GM12872 (cell line): ENCODE measurements around the gene TUBA4A.

Experiments used
- TF ChIP-seq, protein P1 (sequence below): IDR thresholded peaks from 3 replicates; pipeline ENCODE4 v1.5.1; 2011; ENCODE audit warnings: low read depth, mild to moderate bottlenecking, low read length, moderate library complexity; ENCODE audit not compliant: insufficient read depth

The TUBA4A gene

DNA sequence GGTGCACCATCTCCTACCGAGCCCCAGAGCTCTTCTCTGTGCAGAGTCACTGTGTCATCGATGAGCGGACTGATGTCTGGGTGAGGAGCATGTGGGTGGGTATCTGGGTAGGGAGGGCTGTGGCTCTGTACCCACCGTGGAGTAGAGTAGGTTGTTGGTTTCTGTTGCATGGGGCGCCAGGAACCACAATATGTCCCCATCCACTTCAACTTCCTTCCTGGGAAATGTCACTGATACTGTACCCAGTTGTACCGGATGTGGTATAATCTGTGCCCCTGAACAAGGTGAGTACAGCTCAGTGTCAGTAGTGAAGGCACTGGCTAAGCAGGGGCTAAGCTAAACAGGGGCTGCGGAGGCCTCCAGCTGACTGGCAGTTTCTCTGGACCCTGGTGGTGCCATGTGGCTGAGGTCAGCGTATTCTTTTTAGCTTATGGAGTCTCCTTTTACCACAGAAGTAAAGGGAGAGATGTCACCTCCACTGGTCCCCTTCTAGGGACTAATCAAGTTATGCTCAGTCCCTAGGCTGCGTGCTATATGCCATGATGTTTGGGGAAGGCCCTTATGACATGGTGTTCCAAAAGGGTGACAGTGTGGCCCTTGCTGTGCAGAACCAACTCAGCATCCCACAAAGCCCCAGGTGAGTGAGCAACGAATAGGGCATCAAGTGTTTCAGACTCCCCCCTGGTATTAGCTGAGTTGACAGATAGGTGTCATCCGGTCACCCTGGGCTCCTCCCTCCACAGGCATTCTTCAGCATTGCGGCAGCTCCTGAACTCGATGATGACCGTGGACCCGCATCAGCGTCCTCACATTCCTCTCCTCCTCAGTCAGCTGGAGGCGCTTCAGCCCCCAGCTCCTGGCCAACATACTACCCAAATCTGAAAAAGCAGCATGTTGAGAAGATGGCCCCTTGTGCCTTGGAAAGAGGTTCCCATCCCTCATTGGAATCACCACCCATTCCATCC, 5.8 kb downstream of the TUBA4A start:
- TF ChIP-seq, protein P1, sequence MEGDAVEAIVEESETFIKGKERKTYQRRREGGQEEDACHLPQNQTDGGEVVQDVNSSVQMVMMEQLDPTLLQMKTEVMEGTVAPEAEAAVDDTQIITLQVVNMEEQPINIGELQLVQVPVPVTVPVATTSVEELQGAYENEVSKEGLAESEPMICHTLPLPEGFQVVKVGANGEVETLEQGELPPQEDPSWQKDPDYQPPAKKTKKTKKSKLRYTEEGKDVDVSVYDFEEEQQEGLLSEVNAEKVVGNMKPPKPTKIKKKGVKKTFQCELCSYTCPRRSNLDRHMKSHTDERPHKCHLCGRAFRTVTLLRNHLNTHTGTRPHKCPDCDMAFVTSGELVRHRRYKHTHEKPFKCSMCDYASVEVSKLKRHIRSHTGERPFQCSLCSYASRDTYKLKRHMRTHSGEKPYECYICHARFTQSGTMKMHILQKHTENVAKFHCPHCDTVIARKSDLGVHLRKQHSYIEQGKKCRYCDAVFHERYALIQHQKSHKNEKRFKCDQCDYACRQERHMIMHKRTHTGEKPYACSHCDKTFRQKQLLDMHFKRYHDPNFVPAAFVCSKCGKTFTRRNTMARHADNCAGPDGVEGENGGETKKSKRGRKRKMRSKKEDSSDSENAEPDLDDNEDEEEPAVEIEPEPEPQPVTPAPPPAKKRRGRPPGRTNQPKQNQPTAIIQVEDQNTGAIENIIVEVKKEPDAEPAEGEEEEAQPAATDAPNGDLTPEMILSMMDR, result no peak

DNA sequence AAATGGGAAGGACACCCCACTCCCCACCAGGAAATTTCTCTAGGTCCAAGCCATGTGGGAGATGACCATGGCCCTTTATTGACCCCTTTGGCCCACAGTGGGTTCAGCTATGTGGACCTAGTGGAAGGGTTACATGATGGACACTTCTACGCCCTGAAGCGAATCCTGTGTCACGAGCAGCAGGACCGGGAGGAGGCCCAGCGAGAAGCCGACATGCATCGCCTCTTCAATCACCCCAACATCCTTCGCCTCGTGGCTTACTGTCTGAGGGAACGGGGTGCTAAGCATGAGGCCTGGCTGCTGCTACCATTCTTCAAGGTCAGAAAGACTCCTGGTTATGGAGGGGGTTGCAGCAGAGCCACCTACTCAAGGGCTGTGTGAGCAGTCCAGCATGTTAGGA, 7.2 kb downstream of the TUBA4A start:
- TF ChIP-seq, protein P1, result no peak

DNA sequence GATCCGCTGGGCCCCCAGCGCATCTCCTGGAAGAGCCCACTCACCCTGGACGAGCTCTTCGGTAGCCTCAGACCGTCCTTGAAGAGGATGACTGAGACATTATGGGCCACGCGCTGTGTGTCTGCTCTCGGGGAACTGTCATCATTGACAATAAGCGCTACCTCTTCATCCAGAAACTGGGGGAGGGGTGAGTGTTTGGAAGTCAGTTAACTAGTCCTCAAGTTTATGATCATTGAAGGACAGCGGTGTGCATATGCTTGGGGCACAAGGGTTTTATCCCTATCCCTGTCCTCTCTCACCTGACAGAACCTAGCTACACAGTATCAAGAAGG, 7.9 kb downstream of the TUBA4A start:
- TF ChIP-seq, protein P1, result no peak

DNA sequence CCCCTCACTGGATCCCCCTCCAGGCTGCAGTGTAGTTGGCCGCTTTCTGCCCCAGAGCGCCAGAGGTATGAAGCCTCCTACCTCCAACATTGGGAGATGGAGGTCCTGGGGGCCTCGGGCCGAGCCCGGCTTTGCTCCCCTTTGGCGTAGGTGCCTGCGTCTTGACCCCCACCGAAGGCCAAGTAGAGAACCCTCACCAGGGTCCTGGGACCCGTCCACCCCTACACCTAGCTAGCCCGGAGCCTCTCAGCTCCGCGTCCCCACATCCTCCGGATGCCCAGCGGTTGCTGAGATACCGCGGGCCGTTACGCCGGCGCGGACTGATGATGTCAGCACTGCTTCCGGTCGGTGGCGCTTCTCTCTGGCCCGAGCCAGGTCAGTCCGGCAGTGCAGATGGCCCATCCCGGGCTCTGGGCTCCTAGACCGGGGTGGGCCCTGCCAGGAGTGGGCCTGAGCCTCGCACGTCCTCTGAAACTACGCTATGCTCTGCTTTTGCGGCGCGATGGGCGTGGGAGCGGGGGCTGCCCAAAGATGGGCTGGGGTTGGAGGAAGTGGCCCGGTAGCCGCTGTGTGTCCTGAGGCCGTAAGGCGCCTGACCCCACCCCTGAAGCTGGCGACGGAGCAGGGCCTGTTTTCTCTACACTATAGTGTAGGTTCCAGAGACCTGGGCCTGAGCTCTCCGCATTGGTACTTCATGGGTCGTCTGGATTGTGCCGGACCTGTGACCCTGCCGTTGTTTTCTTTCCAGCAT, 8.4 kb downstream of the TUBA4A start, which contains the start of the genes GLB1L and STK16:
GLB1L (minus strand) TSS at position 297 of the 751 bp plus-strand sequence. CDS start 1,871 bp downstream, outside the sequence.
STK16 (plus strand) TSS at position 332 of the 751 bp plus-strand sequence. CDS start 521 bp downstream, outside the sequence.
- TF ChIP-seq, protein P1, result no peak

DNA sequence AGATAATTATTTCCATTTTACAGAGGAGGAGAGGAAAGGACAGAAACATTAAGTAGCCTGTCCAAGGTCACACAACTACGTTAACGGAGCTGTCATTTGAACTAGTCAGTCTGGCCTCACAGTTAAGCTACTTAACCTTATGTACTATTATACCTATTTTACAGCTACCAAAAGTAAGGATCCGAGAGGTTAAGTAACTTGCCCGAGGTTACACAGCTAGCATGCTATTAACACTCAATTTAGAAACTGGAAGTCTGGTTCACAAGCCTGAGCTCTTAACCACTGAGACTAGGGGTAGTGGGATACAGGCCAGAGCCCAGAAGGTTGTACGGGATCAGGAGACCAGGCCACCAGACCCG, 8.9 kb downstream of the TUBA4A start:
- TF ChIP-seq, protein P1, result no peak

DNA sequence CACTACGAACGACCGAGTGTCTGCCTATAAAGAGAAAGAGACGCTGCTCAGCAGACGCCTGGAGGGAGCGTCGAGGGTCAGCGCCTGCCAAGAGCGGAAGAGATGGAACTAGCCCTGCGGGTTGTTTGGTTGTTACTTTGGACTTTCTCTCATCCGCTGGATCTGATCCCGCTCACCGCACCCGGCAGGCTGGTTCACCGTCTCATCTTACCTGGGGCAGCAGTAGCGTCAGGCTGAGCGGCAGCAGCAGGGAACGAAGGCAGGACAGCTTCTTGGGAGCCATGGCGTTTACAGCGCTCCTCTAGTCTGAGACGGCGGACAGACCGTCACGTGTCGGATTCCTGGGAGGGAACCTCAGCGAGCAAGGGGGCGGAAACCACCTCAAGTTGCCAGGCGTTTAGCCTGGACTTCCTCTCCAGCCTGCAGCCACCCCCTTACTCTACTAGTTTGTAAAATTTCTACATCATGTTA, 10.4 kb downstream of the TUBA4A start:
- TF ChIP-seq, protein P1, result no peak

DNA sequence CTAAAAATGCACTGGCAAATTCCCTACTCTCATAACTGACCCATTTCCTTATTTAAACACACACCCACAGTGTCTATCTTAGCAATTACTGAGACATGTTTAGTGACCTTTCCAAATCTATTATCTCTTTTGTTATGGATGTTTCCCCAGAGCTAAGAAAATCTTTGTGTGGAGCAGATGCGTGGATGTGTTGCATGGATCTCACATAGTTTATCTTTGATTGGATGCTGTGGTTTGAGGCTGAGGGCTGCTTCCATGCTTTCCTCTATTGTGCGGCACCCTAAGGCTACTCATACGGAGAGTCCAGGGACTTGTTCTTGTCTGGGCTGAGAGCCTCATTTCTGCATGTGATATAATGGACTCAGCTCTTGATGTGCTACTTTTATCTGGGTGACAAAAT, 19.4 kb downstream of the TUBA4A start:
- TF ChIP-seq, protein P1, result no peak
